ENCODE measurements around the gene COL15A1.

GRCh38 chr9:99079542-99079941 is 135.8 kb downstream of the COL15A1 start:
- TF ChIP-seq, protein P1, sequence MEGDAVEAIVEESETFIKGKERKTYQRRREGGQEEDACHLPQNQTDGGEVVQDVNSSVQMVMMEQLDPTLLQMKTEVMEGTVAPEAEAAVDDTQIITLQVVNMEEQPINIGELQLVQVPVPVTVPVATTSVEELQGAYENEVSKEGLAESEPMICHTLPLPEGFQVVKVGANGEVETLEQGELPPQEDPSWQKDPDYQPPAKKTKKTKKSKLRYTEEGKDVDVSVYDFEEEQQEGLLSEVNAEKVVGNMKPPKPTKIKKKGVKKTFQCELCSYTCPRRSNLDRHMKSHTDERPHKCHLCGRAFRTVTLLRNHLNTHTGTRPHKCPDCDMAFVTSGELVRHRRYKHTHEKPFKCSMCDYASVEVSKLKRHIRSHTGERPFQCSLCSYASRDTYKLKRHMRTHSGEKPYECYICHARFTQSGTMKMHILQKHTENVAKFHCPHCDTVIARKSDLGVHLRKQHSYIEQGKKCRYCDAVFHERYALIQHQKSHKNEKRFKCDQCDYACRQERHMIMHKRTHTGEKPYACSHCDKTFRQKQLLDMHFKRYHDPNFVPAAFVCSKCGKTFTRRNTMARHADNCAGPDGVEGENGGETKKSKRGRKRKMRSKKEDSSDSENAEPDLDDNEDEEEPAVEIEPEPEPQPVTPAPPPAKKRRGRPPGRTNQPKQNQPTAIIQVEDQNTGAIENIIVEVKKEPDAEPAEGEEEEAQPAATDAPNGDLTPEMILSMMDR (IDR thresholded peaks at IDR 0.05) = no peak
- no peak for TF ChIP-seq POLR2A (IDR thresholded peaks at IDR 0.05)
- TF ChIP-seq EP300 (IDR thresholded peaks at IDR 0.05) = no peak

All from tibial nerve (tissue), 4 donors.